GM12875 (cell line): Measurements from ENCODE around the gene MRPS9.

Source experiments
- H3K4me3 ChIP-seq: one replicate; pipeline ENCODE4 v1.5.1; 2011; ENCODE audit warnings: low read depth, low read length, control low read depth
- TF ChIP-seq, protein P1 (sequence below): IDR thresholded peaks from 2 replicates; pipeline ENCODE4 v1.5.1; 2011; ENCODE audit warnings: low read depth, mild to moderate bottlenecking, control low read depth, inconsistent platforms, low read length, moderate library complexity, borderline replicate concordance; ENCODE audit not compliant: insufficient read depth

Gene MRPS9

DNA sequence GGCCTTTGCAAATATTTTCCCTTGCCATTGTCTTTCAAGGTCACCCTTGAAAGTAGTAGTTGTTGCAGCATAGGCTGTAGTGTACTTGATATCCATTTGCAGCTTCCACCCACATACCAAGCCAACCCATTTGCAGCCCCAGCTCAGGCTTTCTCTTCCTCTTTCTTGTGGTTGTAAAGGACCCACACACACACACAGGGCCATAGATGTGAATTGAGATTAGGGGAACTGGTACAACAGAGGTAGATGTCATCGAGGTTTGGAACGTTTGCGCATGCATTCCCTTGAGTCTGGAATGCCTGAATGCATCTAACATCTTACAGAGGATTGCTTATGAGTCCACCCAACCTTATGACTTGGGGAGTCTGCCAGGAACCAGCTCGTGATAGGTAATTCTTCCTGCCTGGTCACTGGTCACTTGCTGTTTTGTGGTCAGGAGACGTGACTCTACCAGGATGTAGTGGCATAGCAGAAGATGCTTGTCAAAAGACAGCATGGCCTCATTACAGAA lies 91.9 kb downstream of the MRPS9 start:
- TF ChIP-seq, protein P1, sequence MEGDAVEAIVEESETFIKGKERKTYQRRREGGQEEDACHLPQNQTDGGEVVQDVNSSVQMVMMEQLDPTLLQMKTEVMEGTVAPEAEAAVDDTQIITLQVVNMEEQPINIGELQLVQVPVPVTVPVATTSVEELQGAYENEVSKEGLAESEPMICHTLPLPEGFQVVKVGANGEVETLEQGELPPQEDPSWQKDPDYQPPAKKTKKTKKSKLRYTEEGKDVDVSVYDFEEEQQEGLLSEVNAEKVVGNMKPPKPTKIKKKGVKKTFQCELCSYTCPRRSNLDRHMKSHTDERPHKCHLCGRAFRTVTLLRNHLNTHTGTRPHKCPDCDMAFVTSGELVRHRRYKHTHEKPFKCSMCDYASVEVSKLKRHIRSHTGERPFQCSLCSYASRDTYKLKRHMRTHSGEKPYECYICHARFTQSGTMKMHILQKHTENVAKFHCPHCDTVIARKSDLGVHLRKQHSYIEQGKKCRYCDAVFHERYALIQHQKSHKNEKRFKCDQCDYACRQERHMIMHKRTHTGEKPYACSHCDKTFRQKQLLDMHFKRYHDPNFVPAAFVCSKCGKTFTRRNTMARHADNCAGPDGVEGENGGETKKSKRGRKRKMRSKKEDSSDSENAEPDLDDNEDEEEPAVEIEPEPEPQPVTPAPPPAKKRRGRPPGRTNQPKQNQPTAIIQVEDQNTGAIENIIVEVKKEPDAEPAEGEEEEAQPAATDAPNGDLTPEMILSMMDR: no peak
- H3K4me3 ChIP-seq: no peak overlapping the region

DNA sequence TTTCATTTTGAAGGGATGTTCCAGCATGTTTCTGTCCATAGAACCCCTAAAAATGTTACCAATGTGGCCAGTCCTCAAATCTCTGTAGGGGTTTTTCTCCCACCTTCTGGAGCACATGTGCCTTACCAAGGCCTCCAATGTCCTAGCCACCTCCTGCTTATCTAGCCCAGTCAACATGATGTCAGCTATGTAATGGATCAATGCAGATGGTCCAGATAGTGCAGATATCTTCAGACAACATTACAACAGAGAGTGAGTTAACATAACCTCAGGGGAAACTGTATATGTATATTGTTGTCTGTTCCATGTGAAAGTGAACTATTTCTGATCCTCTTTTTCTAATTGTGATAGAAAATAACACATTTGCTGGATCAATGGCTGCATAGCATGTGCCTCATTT lies 92.7 kb downstream of the MRPS9 start:
- TF ChIP-seq, protein P1: no peak
- no peak overlapping the region for H3K4me3 ChIP-seq

GRCh38 chr2:105134081-105134480 lies 96.2 kb downstream of the MRPS9 start:
- TF ChIP-seq, protein P1: no peak
- H3K4me3 ChIP-seq: no peak overlapping the region

DNA sequence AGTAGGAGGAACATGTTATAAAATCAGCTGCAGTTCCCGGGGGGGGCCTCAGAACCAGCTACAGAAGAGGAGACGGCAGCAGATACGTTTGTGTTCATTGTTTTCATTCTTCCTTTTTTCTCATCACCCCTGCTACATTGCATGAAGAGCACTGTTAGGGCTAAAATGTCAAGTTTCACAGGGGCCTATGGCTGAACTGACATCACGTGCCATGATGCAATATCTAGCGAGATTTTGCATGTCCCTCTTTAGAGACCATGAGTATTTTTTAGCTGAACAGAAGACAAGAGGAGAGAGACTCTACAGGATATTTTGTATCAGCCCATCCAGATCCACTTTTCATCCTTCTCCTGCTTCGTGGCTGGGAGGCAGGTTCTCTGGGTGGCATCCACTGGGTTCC lies 97.6 kb downstream of the MRPS9 start:
- no peak overlapping the region for H3K4me3 ChIP-seq
- TF ChIP-seq, protein P1: no peak

DNA sequence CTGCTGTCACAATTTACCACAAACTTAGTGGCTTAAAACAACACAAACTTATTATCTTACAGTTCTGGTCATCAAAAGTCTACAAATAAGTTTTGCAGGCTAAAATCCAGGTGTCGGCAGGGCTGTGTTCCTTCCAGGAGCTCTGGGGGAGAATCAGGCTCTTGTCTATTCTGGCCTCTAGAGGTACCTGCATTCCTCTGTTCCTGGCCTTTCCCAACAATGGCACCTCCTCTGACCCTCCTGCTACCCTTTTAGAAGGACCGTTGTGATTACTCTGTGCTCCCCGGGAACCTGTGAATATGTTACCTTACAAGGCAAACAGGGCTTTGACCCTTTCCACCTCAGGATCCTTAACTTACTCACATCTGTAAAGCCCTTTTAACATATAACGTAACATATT lies 98.5 kb downstream of the MRPS9 start:
- no peak overlapping the region for H3K4me3 ChIP-seq
- TF ChIP-seq, protein P1: no peak

DNA sequence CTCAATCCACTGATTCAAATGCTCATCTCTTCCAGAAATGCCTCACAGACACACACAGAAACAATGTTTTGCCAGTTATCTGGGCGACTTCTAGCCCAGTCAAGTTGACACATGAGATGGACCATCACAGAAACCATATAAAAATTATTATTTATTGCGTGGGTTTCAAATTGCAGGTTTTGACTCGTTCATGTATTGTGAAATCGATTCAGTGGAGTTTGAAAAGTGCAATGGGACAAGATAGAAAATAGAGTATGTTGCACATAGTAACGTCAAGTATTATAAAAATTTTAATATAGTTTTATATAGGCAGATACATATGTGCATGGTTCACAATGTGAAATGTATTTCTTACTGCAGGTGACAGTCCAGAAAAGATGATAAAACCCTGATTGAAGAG lies 100.8 kb downstream of the MRPS9 start:
- H3K4me3 ChIP-seq: no peak overlapping the region
- TF ChIP-seq, protein P1: no peak

- H3K4me3 ChIP-seq: no peak overlapping the region
- TF ChIP-seq, protein P1: no peak
Observed at GRCh38 chr2:105139556-105140239, 101.8 kb downstream of the MRPS9 start.
